Activated naive CD8-positive, alpha-beta T cell treated with anti-CD3 and anti-CD28 coated beads for 36 hours (primary cell): ENCODE measurements around the gene ITGA5. TPM values are rescaled to one million over a fixed set of nuclear protein-coding genes. Genes with fewer than 3 reads are reported as not detected.

Experiments
- DNase-seq: peaks from one replicate; pipeline ENCODE4 v3.0.0; 2021
- H3K27ac Mint-ChIP-seq: one replicate; pipeline ENCODE4 v1.8.0; 2022; ENCODE audit warnings: mild to moderate bottlenecking, moderate library complexity, mixed read lengths
- H3K27me3 Mint-ChIP-seq: one replicate; pipeline ENCODE4 v1.8.0; 2022; ENCODE audit warnings: mild to moderate bottlenecking, mixed read lengths
- H3K36me3 Mint-ChIP-seq: one replicate; pipeline ENCODE4 v1.8.0; 2021; ENCODE audit warnings: mild to moderate bottlenecking, mixed read lengths
- H3K4me1 Mint-ChIP-seq: one replicate; pipeline ENCODE4 v1.8.0; 2021; ENCODE audit warnings: mixed read lengths
- H3K4me3 Mint-ChIP-seq: one replicate; pipeline ENCODE4 v1.8.0; 2022; ENCODE audit warnings: mild to moderate bottlenecking, moderate library complexity, mixed read lengths
- H3K9me3 Mint-ChIP-seq: one replicate; pipeline ENCODE4 v1.8.0; 2022; ENCODE audit warnings: mixed read lengths
- total RNA-seq, 2 experiments: library from RNA; stranded (reverse); gene quantifications; one replicate each; pipeline ENCODE4 v1.2.3, GENCODE V29; 2021

Gene ITGA5
- total RNA-seq, 2 experiments from 2014 or later: 18.3 to 20.1 TPM

GRCh38 chr12:54423816-54424150 is 4.7 kb upstream of the ITGA5 start:
- H3K9me3 Mint-ChIP-seq: no peaks in the 10 kb centered on the region
- no peak for DNase-seq
- no peak overlapping the region for H3K27ac Mint-ChIP-seq
- no peaks in the 10 kb centered on the region for H3K36me3 Mint-ChIP-seq
- no peak overlapping the region for H3K4me3 Mint-ChIP-seq
- H3K27me3 Mint-ChIP-seq: peaks cover 5% of the 10 kb centered on the region
- peaks cover 32% of the 10 kb centered on the region for H3K4me1 Mint-ChIP-seq

GRCh38 chr12:54421879-54422250 is 2.8 kb upstream of the ITGA5 start:
- peaks cover 8% of the 10 kb centered on the region for H3K36me3 Mint-ChIP-seq
- H3K27ac Mint-ChIP-seq: no peak overlapping the region
- no peak for DNase-seq
- H3K4me1 Mint-ChIP-seq: peaks cover 30% of the 10 kb centered on the region
- peaks cover 5% of the 10 kb centered on the region for H3K27me3 Mint-ChIP-seq
- no peaks in the 10 kb centered on the region for H3K9me3 Mint-ChIP-seq
- no peak overlapping the region for H3K4me3 Mint-ChIP-seq

DNA sequence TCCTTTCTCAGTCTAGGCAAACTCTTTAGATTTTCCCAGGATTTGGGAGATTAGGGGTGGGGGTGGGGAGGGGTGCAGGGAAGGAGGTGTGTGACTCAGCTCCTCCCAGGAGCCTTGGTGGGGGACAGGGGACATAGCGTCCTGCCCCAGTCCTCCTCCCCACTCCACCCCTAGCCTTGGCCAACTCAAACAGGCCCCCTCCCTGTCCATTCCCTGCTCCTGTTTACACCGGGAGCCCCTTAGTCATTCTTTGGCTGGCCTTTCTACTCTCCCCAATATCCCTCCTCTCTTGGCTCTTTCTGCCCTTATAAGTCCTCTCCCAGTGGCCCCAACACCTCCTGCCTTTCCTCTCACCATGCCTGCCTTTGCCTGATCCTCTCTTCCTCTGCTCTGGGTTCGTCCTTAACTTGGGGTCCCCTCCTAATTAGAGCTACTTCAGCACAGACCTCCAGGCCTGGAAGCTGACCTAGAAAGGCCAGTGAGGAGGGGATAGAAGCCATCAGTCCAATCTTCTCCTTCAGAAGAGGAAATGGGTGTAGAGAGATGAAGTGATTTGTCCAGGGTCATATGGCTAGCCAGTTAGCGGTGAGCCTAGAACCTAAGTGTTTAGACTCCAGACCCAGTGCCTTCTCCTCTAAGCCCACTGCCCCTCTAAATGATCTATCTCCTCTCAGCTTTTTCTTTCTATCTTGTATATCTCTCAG is 2.3 kb upstream of the ITGA5 start:
- Mint-ChIP-seq H3K36me3 (peaks cover 8% of the 10 kb centered on the region), H3K27ac (no peak overlapping the region), H3K27me3 (peaks cover 5% of the 10 kb centered on the region), H3K9me3 (no peaks in the 10 kb centered on the region), H3K4me3 (no peak overlapping the region), H3K4me1 (peaks cover 35% of the 10 kb centered on the region)
- no peak for DNase-seq

- Mint-ChIP-seq H3K4me1 (peaks cover 37% of the 10 kb centered on the region), H3K27me3 (peaks cover 5% of the 10 kb centered on the region)
- DNase-seq: no peak
Observed at GRCh38 chr12:54420766-54421144, 1.7 kb upstream of the ITGA5 start.

GRCh38 chr12:54418441-54419087 is 502 bp downstream of the ITGA5 start:
- Mint-ChIP-seq H3K27me3 (no peaks in the 10 kb centered on the region), H3K27ac (peak overlapping the region; percentile 92), H3K4me3 (peak overlapping the region; percentile 96), H3K4me1 (peaks cover 54% of the 10 kb centered on the region), H3K36me3 (peaks cover 10% of the 10 kb centered on the region), H3K9me3 (no peaks in the 10 kb centered on the region)
- DNase-seq: no peak

More at GRCh38 chr12:54420766-54421144, 1.7 kb upstream of the ITGA5 start:
- Mint-ChIP-seq H3K4me3 (peak overlapping the region; percentile 32), H3K36me3 (peaks cover 10% of the 10 kb centered on the region), H3K9me3 (no peaks in the 10 kb centered on the region), H3K27ac (no peak overlapping the region)

DNA sequence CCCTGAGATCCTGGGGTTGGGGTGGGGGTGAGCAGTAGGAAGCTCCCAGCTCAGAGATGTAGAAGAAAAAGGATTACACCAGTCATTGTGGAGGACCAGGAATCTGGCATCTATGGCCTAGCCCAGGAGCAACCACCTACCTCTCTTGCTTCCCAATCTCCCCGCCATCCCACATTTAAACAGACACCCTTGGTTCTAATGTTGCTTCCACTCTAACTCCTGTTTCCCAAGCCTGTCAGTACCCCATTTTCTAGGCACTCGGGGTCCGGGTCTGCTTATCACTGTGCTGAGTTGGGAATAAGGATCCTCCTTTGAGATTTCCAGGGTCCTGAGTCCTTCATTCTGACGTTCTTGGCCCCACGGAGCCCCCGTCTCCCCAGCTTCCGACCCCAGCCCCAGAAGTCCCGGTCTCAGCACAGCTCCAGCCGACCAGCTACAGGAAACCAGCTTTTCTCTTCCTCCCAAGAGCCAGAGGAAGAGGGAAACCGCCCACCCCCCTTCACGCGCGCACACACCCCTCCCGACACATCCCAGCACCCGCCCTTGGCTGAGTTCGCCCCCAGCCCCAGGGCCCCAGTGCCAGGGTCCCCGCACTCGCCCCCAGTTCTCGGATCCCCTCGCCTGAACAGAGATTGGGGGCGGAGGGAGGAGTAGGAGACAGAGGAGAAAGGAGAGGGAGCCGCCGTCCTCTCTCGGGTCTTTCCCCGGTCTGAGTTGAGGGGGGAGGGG is 1.2 kb downstream of the ITGA5 start:
- DNase-seq: peak; percentile 33
- H3K4me1 Mint-ChIP-seq: peaks cover 56% of the 10 kb centered on the region
- H3K27me3 Mint-ChIP-seq: no peaks in the 10 kb centered on the region

GRCh38 chr12:54416687-54417603 is 2.1 kb downstream of the ITGA5 start:
- DNase-seq: no peak
- Mint-ChIP-seq H3K9me3 (no peaks in the 10 kb centered on the region), H3K27ac (peak overlapping the region; percentile 92), H3K4me1 (peaks cover 64% of the 10 kb centered on the region), H3K4me3 (peak overlapping the region; percentile 96), H3K36me3 (peaks cover 13% of the 10 kb centered on the region), H3K27me3 (no peaks in the 10 kb centered on the region)

More for the DNA sequence above, 1.2 kb downstream of the ITGA5 start:
- Mint-ChIP-seq H3K27ac (peak overlapping the region; percentile 92), H3K36me3 (peaks cover 10% of the 10 kb centered on the region), H3K4me3 (peak overlapping the region; percentile 96), H3K9me3 (no peaks in the 10 kb centered on the region)

GRCh38 chr12:54415221-54415929 is 3.7 kb downstream of the ITGA5 start:
- Mint-ChIP-seq H3K4me3 (no peak overlapping the region), H3K36me3 (peaks cover 16% of the 10 kb centered on the region), H3K27me3 (no peaks in the 10 kb centered on the region), H3K27ac (peak overlapping the region; percentile 7), H3K4me1 (peaks cover 67% of the 10 kb centered on the region), H3K9me3 (no peaks in the 10 kb centered on the region)
- no peak for DNase-seq

GRCh38 chr12:54413284-54414190 is 5.5 kb downstream of the ITGA5 start:
- H3K4me3 Mint-ChIP-seq: peak overlapping the region; percentile 59
- peaks cover 57% of the 10 kb centered on the region for H3K4me1 Mint-ChIP-seq
- no peaks in the 10 kb centered on the region for H3K9me3 Mint-ChIP-seq

DNA sequence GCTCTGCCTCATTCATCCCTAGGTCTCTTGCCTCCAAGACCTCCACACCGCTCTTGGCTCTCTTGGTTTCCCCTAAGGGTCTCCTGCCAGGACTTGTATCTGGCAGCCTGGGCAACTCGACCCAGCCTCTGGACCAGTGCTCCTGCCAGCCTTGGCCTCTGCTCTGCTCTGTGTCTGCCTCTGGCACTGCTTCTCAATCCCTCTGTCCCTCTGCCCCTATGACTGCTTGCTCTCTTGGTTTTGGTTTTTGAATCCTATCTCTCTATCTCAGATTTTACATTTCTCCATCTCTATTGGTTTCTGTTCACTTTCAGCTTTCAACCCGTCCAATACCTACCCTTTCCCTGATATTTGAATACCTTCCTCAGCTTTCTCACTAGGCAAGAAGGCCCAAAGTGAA is 6.3 kb downstream of the ITGA5 start:
- H3K4me1 Mint-ChIP-seq: peaks cover 57% of the 10 kb centered on the region
- H3K27me3 Mint-ChIP-seq: no peaks in the 10 kb centered on the region
- no peaks in the 10 kb centered on the region for H3K9me3 Mint-ChIP-seq
- DNase-seq: no peak
- H3K36me3 Mint-ChIP-seq: peaks cover 12% of the 10 kb centered on the region
- H3K4me3 Mint-ChIP-seq: peak overlapping the region; percentile 59
- H3K27ac Mint-ChIP-seq: peak overlapping the region; percentile 76

More at GRCh38 chr12:54413284-54414190, 5.5 kb downstream of the ITGA5 start:
- H3K27me3 Mint-ChIP-seq: no peaks in the 10 kb centered on the region
- H3K36me3 Mint-ChIP-seq: peaks cover 16% of the 10 kb centered on the region
- peak; percentile 75 for DNase-seq
- H3K27ac Mint-ChIP-seq: peak overlapping the region; percentile 76

DNA sequence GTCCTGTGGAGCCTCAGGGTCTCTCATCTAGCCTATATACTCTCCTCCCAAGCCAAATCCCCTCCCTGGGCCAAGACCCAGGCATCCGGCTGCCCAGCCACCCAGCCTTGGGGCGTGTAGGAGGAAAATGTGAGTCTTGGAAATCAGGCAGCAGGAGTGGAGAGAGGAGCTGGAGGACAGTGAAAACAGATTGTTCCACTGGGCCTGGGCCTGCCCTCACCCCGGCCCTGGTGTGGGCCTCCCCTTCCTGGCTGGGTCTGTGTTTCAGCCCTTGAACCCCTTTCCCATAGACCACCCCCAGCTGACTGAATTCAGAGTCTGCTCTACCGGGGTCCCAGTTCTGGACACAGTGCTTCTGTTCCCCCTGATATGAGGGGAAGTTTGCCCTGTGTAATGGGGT is 6.7 kb downstream of the ITGA5 start:
- peaks cover 53% of the 10 kb centered on the region for H3K4me1 Mint-ChIP-seq
- peak overlapping the region; percentile 59 for H3K4me3 Mint-ChIP-seq
- H3K36me3 Mint-ChIP-seq: peaks cover 11% of the 10 kb centered on the region
- H3K27ac Mint-ChIP-seq: peak overlapping the region; percentile 76
- no peak for DNase-seq
- H3K27me3 Mint-ChIP-seq: no peaks in the 10 kb centered on the region
- H3K9me3 Mint-ChIP-seq: no peaks in the 10 kb centered on the region

GRCh38 chr12:54411391-54412241 is 7.5 kb downstream of the ITGA5 start:
- peak overlapping the region; percentile 24 for H3K4me3 Mint-ChIP-seq

DNA sequence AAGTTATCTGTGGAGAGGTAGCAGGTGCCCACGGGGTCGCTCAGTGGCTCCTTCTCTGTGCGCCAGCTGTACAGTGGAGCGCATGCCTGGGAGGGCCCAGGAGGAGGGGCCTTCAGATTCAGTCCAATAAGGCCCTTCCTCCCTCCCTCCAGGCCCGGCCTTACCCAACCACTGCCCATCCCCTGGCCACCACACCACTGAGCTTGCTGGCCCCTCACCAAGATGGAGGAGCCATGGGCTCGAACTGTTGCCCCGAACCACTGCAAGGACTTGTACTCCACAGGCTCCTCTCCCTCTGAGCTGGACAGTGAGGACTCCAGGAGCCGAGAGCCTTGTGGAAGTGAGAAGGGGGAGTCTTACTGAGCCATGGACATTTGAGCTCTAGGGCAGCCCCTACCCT is 9.8 kb downstream of the ITGA5 start:
- Mint-ChIP-seq H3K4me3 (no peak overlapping the region), H3K27ac (peak overlapping the region; percentile 25), H3K36me3 (peaks cover 12% of the 10 kb centered on the region), H3K4me1 (peaks cover 34% of the 10 kb centered on the region), H3K27me3 (no peaks in the 10 kb centered on the region), H3K9me3 (no peaks in the 10 kb centered on the region)
- DNase-seq: no peak

More at GRCh38 chr12:54411391-54412241, 7.5 kb downstream of the ITGA5 start:
- Mint-ChIP-seq H3K27me3 (no peaks in the 10 kb centered on the region), H3K4me1 (peaks cover 46% of the 10 kb centered on the region), H3K9me3 (no peaks in the 10 kb centered on the region), H3K36me3 (peaks cover 11% of the 10 kb centered on the region), H3K27ac (peak overlapping the region; percentile 77)
- peak; percentile 45 for DNase-seq
